ENCODE results near the gene WASF2.

Gene WASF2

GRCh38 chr1:27521861-27522431 lies 32.0 kb upstream of the WASF2 start:
- TF ChIP-seq RAD21 (IDR thresholded peaks at IDR 0.05; ENCODE audit: low read depth) (no peak), MAX (IDR thresholded peaks at IDR 0.05) (no peak), YY1 (IDR thresholded peaks at IDR 0.05; ENCODE audit: low read depth) (no peak), USF1 (IDR thresholded peaks at IDR 0.05) (no peak), TAF1 (IDR thresholded peaks at IDR 0.05; ENCODE audit: low read depth) (no peak), TEAD4 (IDR thresholded peaks at IDR 0.05) (no peak), ZBTB7A (IDR thresholded peaks at IDR 0.05; ENCODE audit: low read depth) (no peak), NFIC (IDR thresholded peaks at IDR 0.05) (no peak)

- TF ChIP-seq TEAD4 (IDR thresholded peaks at IDR 0.05) (no peak), FOXM1 (IDR thresholded peaks at IDR 0.05; ENCODE audit: borderline replicate concordance, low read depth) (no peak), EP300 (IDR thresholded peaks at IDR 0.05; ENCODE audit: borderline replicate concordance) (no peak), CREB1 (IDR thresholded peaks at IDR 0.05; ENCODE audit: low read depth) (no peak), YY1 (IDR thresholded peaks at IDR 0.05; ENCODE audit: low read depth) (no peak), ZBTB7A (IDR thresholded peaks at IDR 0.05; ENCODE audit: low read depth) (no peak), MAX (IDR thresholded peaks at IDR 0.05) (no peak), RAD21 (IDR thresholded peaks at IDR 0.05; ENCODE audit: low read depth) (no peak), EGR1 (IDR thresholded peaks at IDR 0.05) (no peak), NFIC (IDR thresholded peaks at IDR 0.05) (no peak), USF1 (IDR thresholded peaks at IDR 0.05) (no peak), TAF1 (IDR thresholded peaks at IDR 0.05; ENCODE audit: low read depth) (no peak), REST (IDR thresholded peaks at IDR 0.05; ENCODE audit: low read depth) (no peak), TCF12 (IDR thresholded peaks at IDR 0.05; ENCODE audit: low read depth) (no peak), CEBPB (IDR thresholded peaks at IDR 0.05) (no peak)
These were observed 31.4 kb upstream of the WASF2 start for GRCh38 chr1:27521336-27521831.

GRCh38 chr1:27520651-27521050 lies 30.7 kb upstream of the WASF2 start:
- TF ChIP-seq TAF1 (IDR thresholded peaks at IDR 0.05; ENCODE audit: low read depth) (no peak), NFIC (IDR thresholded peaks at IDR 0.05) (no peak), RAD21 (IDR thresholded peaks at IDR 0.05; ENCODE audit: low read depth) (no peak), EGR1 (IDR thresholded peaks at IDR 0.05) (no peak), MAX (IDR thresholded peaks at IDR 0.05) (no peak), TCF12 (IDR thresholded peaks at IDR 0.05; ENCODE audit: low read depth) (no peak), CREB1 (IDR thresholded peaks at IDR 0.05; ENCODE audit: low read depth) (no peak), EP300 (IDR thresholded peaks at IDR 0.05; ENCODE audit: borderline replicate concordance) (no peak), TEAD4 (IDR thresholded peaks at IDR 0.05) (no peak), USF1 (IDR thresholded peaks at IDR 0.05) (no peak), YY1 (IDR thresholded peaks at IDR 0.05; ENCODE audit: low read depth) (no peak), REST (IDR thresholded peaks at IDR 0.05; ENCODE audit: low read depth) (no peak), CEBPB (IDR thresholded peaks at IDR 0.05) (no peak), ZBTB7A (IDR thresholded peaks at IDR 0.05; ENCODE audit: low read depth) (no peak), FOXM1 (IDR thresholded peaks at IDR 0.05; ENCODE audit: borderline replicate concordance, low read depth) (no peak)

GRCh38 chr1:27519331-27520258 lies 29.6 kb upstream of the WASF2 start:
- TF ChIP-seq USF1 (IDR thresholded peaks at IDR 0.05) = no peak
- no peak for TF ChIP-seq TEAD4 (IDR thresholded peaks at IDR 0.05)
- no peak for TF ChIP-seq REST (IDR thresholded peaks at IDR 0.05; ENCODE audit: low read depth)
- no peak for TF ChIP-seq TAF1 (IDR thresholded peaks at IDR 0.05; ENCODE audit: low read depth)
- no peak for TF ChIP-seq EGR1 (IDR thresholded peaks at IDR 0.05)
- TF ChIP-seq CEBPB (IDR thresholded peaks at IDR 0.05) = no peak
- TF ChIP-seq YY1 (IDR thresholded peaks at IDR 0.05; ENCODE audit: low read depth) = no peak
- TF ChIP-seq ZBTB7A (IDR thresholded peaks at IDR 0.05; ENCODE audit: low read depth) = no peak
- TF ChIP-seq NFIC (IDR thresholded peaks at IDR 0.05) = no peak
- no peak for TF ChIP-seq EP300 (IDR thresholded peaks at IDR 0.05; ENCODE audit: borderline replicate concordance)
- no peak for TF ChIP-seq MAX (IDR thresholded peaks at IDR 0.05)
- no peak for TF ChIP-seq FOXM1 (IDR thresholded peaks at IDR 0.05; ENCODE audit: borderline replicate concordance, low read depth)
- TF ChIP-seq CREB1 (IDR thresholded peaks at IDR 0.05; ENCODE audit: low read depth) = no peak
- TF ChIP-seq RAD21 (IDR thresholded peaks at IDR 0.05; ENCODE audit: low read depth) = no peak
- TF ChIP-seq TCF12 (IDR thresholded peaks at IDR 0.05; ENCODE audit: low read depth) = no peak

Measured in Ishikawa (cell line).